Neural cell (in vitro differentiated cells): ENCODE results near the gene ADARB2.

Experiments
- EP300 ChIP-seq: fragments of 450-650 bp; conservative IDR thresholded peaks from 2 replicates; pipeline ENCODE4 v1.6.1; 2014; ENCODE audit warnings: antibody characterized with exemption, mild to moderate bottlenecking, moderate library complexity; ENCODE audit not compliant: poor library complexity, severe bottlenecking
- EZH2 ChIP-seq: fragments of 200-600, 300-800 bp; shearing (Covaris generic), sonication (generic); IDR thresholded peaks from 2 replicates; pipeline ENCODE4 v1.6.1; 2014; ENCODE audit warnings: antibody characterized with exemption, low read length, borderline replicate concordance, mild to moderate bottlenecking; ENCODE audit not compliant: insufficient read depth, poor library complexity, severe bottlenecking
- MXI1 ChIP-seq: fragments of 450-650 bp; conservative IDR thresholded peaks from 2 replicates; pipeline ENCODE4 v1.6.1; 2014; ENCODE audit warnings: antibody characterized with exemption, mild to moderate bottlenecking; ENCODE audit not compliant: poor library complexity, severe bottlenecking
- POLR2AphosphoS5 ChIP-seq: IDR thresholded peaks from 2 replicates; pipeline ENCODE4 v1.6.1; 2012
- RAD21 ChIP-seq: fragments of 450-650 bp; conservative IDR thresholded peaks from 2 replicates; pipeline ENCODE4 v1.6.1; 2014; ENCODE audit warnings: antibody characterized with exemption, mild to moderate bottlenecking, moderate library complexity
- REST ChIP-seq: IDR thresholded peaks from 2 replicates; pipeline ENCODE4 v1.6.1; 2012; ENCODE audit warnings: borderline replicate concordance
- SMC3 ChIP-seq: fragments of 450-650 bp; conservative IDR thresholded peaks from 2 replicates; pipeline ENCODE4 v1.6.1; 2014; ENCODE audit warnings: antibody characterized with exemption, mild to moderate bottlenecking, moderate library complexity; ENCODE audit not compliant: poor library complexity
- TAF1 ChIP-seq: IDR thresholded peaks from 2 replicates; pipeline ENCODE4 v1.6.1; 2012; ENCODE audit warnings: low read depth
- TF ChIP-seq, protein P1 (sequence below): fragments of 450-650 bp; IDR thresholded peaks from 2 replicates; pipeline ENCODE4 v1.5.1; 2014; ENCODE audit warnings: antibody characterized with exemption, mild to moderate bottlenecking, moderate library complexity; ENCODE audit not compliant: poor library complexity, severe bottlenecking

DNA sequence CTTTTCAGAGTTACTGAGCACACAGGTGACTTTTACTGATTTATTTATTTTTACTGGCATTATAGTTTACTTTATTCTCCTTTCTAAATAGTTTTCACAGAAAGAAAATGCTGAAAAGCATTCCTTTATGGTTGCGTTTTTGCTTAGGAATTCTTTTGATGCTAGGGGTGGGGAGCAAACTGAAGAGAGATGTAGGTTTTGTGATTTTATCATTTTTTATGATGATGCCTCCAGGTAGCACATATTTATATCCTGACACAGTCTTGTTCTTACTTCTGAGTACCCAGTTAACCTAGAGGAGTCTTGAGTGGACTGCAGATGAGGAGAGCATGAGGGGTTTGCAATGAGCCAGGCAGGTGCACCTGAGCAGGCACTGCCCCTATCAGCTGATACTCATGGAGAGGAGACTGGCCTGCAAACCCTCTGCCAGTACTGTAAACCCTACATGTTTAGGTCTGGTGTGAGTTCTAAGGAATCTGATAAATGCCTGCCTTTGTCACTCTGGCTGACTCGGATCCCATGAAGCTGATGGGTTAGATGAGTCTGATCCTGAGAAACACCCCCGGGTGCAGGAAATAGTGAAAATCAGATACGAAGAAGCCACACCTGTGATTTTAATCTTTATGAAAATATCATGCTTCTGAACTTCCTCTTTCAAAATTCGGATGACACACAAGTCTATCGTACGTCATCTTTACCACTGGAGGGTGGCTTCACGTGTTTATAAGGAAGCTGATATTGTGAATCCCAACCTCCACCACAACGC lies 378.3 kb downstream of the ADARB2 start:
- no peak for TF ChIP-seq RAD21
- no peak for TF ChIP-seq REST
- no peak for TF ChIP-seq EZH2
- TF ChIP-seq, protein P1, sequence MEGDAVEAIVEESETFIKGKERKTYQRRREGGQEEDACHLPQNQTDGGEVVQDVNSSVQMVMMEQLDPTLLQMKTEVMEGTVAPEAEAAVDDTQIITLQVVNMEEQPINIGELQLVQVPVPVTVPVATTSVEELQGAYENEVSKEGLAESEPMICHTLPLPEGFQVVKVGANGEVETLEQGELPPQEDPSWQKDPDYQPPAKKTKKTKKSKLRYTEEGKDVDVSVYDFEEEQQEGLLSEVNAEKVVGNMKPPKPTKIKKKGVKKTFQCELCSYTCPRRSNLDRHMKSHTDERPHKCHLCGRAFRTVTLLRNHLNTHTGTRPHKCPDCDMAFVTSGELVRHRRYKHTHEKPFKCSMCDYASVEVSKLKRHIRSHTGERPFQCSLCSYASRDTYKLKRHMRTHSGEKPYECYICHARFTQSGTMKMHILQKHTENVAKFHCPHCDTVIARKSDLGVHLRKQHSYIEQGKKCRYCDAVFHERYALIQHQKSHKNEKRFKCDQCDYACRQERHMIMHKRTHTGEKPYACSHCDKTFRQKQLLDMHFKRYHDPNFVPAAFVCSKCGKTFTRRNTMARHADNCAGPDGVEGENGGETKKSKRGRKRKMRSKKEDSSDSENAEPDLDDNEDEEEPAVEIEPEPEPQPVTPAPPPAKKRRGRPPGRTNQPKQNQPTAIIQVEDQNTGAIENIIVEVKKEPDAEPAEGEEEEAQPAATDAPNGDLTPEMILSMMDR: no peak
- no peak for TF ChIP-seq MXI1
- no peak for TF ChIP-seq SMC3
- no peak for TF ChIP-seq POLR2AphosphoS5
- TF ChIP-seq EP300: no peak
- TF ChIP-seq TAF1: no peak
